ENCODE data around the gene ORAI2.
A peak's percentile ranks its signal among the peaks of the same experiment; 100 is the strongest.

GRCh38 chr7:102404005-102404861 lies 29.1 kb upstream of the ORAI2 start:
- TF ChIP-seq, protein P1, sequence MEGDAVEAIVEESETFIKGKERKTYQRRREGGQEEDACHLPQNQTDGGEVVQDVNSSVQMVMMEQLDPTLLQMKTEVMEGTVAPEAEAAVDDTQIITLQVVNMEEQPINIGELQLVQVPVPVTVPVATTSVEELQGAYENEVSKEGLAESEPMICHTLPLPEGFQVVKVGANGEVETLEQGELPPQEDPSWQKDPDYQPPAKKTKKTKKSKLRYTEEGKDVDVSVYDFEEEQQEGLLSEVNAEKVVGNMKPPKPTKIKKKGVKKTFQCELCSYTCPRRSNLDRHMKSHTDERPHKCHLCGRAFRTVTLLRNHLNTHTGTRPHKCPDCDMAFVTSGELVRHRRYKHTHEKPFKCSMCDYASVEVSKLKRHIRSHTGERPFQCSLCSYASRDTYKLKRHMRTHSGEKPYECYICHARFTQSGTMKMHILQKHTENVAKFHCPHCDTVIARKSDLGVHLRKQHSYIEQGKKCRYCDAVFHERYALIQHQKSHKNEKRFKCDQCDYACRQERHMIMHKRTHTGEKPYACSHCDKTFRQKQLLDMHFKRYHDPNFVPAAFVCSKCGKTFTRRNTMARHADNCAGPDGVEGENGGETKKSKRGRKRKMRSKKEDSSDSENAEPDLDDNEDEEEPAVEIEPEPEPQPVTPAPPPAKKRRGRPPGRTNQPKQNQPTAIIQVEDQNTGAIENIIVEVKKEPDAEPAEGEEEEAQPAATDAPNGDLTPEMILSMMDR (IDR thresholded peaks at IDR 0.05) = peak; percentile 83
- no peak for TF ChIP-seq SIN3A (IDR thresholded peaks at IDR 0.05; ENCODE audit: borderline replicate concordance, insufficient read depth, low read depth, low read length)
